Neural cell (in vitro differentiated cells): ENCODE data around the gene FUT6. TPM values are rescaled to one million over a fixed set of nuclear protein-coding genes. Genes with fewer than 3 reads are reported as not detected.

Source experiments
- H2AFZ ChIP-seq: fragments of 200-600, 300-800 bp; sonication (generic), shearing (Covaris generic); 2 replicates; pipeline ENCODE4 v1.6.0; 2014; ENCODE audit warnings: low read depth, mild to moderate bottlenecking, antibody characterized with exemption, low read length, moderate library complexity
- H3F3A ChIP-seq: fragments of 200-600 bp; shearing (Covaris generic); 2 replicates; pipeline ENCODE4 v1.6.1; 2016; ENCODE audit warnings: mild to moderate bottlenecking, moderate library complexity, mixed read lengths, antibody characterized with exemption, low read length; ENCODE audit not compliant: insufficient read depth, poor library complexity, severe bottlenecking
- H3K27ac ChIP-seq: fragments of 200-600, 300-800 bp; sonication (generic), shearing (Covaris generic); 2 replicates; pipeline ENCODE4 v1.5.1; 2014; ENCODE audit warnings: mild to moderate bottlenecking, low read length, moderate library complexity
- H3K27me3 ChIP-seq: fragments of 300-800, 200-600 bp; sonication (generic), shearing (Covaris generic); 2 replicates; pipeline ENCODE4 v1.6.0; 2014; ENCODE audit warnings: mild to moderate bottlenecking, low read depth, low read length, moderate library complexity; ENCODE audit not compliant: insufficient read depth
- H3K36me3 ChIP-seq: fragments of 300-800, 200-600 bp; sonication (generic), shearing (Covaris generic); 2 replicates; pipeline ENCODE4 v1.5.1; 2014; ENCODE audit warnings: mild to moderate bottlenecking, antibody characterized with exemption, low read length, moderate library complexity; ENCODE audit not compliant: insufficient read depth
- H3K4me2 ChIP-seq: fragments of 300-800, 200-600 bp; sonication (generic), shearing (Covaris generic); 2 replicates; pipeline ENCODE4 v1.6.0; 2014; ENCODE audit warnings: mild to moderate bottlenecking, low read length
- H3K4me3 ChIP-seq: fragments of 300-800, 200-600 bp; sonication (generic), shearing (Covaris generic); 2 replicates; pipeline ENCODE4 v1.5.1; 2014; ENCODE audit warnings: mild to moderate bottlenecking, low read length, moderate library complexity
- H3K79me2 ChIP-seq: fragments of 200-600 bp; shearing (Covaris generic); replicated peaks from 2 replicates; pipeline ENCODE4 v1.6.0; 2014; ENCODE audit warnings: mild to moderate bottlenecking, low read length, moderate library complexity; ENCODE audit not compliant: insufficient read depth
- H3K9ac ChIP-seq: fragments of 300-800, 200-600 bp; sonication (generic), shearing (Covaris generic); 2 replicates; pipeline ENCODE4 v1.6.1; 2016; ENCODE audit warnings: mild to moderate bottlenecking, low read length, mixed read lengths
- H3K9me2 ChIP-seq: fragments of 200-600 bp; shearing (Covaris generic); 2 replicates; pipeline ENCODE4 v1.6.1; 2016; ENCODE audit warnings: mild to moderate bottlenecking, low read length, mixed read lengths; ENCODE audit not compliant: insufficient read depth
- H3K9me3 ChIP-seq: fragments of 200-600, 300-800 bp; sonication (generic), shearing (Covaris generic); 2 replicates; pipeline ENCODE4 v1.6.1; 2016; ENCODE audit warnings: mild to moderate bottlenecking, mixed run types, low read length, moderate library complexity, mixed read lengths
- H4K20me1 ChIP-seq: fragments of 200-600 bp; shearing (Covaris generic); 2 replicates; pipeline ENCODE4 v1.6.1; 2016; ENCODE audit warnings: mild to moderate bottlenecking, mixed run types; ENCODE audit not compliant: insufficient read depth
- CTCF ChIP-seq: fragments of 450-650 bp; IDR thresholded peaks from 2 replicates; pipeline ENCODE4 v1.5.1; 2014; ENCODE audit warnings: antibody characterized with exemption, mild to moderate bottlenecking, moderate library complexity; ENCODE audit not compliant: poor library complexity, severe bottlenecking
- EP300 ChIP-seq: fragments of 450-650 bp; conservative IDR thresholded peaks from 2 replicates; pipeline ENCODE4 v1.6.1; 2014; ENCODE audit warnings: antibody characterized with exemption, mild to moderate bottlenecking, moderate library complexity; ENCODE audit not compliant: poor library complexity, severe bottlenecking
- EZH2 ChIP-seq: fragments of 200-600, 300-800 bp; shearing (Covaris generic), sonication (generic); IDR thresholded peaks from 2 replicates; pipeline ENCODE4 v1.6.1; 2014; ENCODE audit warnings: antibody characterized with exemption, low read length, borderline replicate concordance, mild to moderate bottlenecking; ENCODE audit not compliant: insufficient read depth, poor library complexity, severe bottlenecking
- MXI1 ChIP-seq: fragments of 450-650 bp; conservative IDR thresholded peaks from 2 replicates; pipeline ENCODE4 v1.6.1; 2014; ENCODE audit warnings: antibody characterized with exemption, mild to moderate bottlenecking; ENCODE audit not compliant: poor library complexity, severe bottlenecking
- POLR2AphosphoS5 ChIP-seq: IDR thresholded peaks from 2 replicates; pipeline ENCODE4 v1.6.1; 2012
- RAD21 ChIP-seq: fragments of 450-650 bp; conservative IDR thresholded peaks from 2 replicates; pipeline ENCODE4 v1.6.1; 2014; ENCODE audit warnings: antibody characterized with exemption, mild to moderate bottlenecking, moderate library complexity
- REST ChIP-seq: IDR thresholded peaks from 2 replicates; pipeline ENCODE4 v1.6.1; 2012; ENCODE audit warnings: borderline replicate concordance
- SMC3 ChIP-seq: fragments of 450-650 bp; conservative IDR thresholded peaks from 2 replicates; pipeline ENCODE4 v1.6.1; 2014; ENCODE audit warnings: antibody characterized with exemption, mild to moderate bottlenecking, moderate library complexity; ENCODE audit not compliant: poor library complexity
- TAF1 ChIP-seq: IDR thresholded peaks from 2 replicates; pipeline ENCODE4 v1.6.1; 2012; ENCODE audit warnings: low read depth
- polyA plus RNA-seq: library from polyadenylated mRNA; depleted of rRNA; stranded (reverse); fragments of >200 nt; gene quantifications from 2 replicates; pipeline ENCODE4 v1.2.3, GENCODE V29; 2014

Gene FUT6
- polyA plus RNA-seq, 1 donor from 2014 or later = not detected

DNA sequence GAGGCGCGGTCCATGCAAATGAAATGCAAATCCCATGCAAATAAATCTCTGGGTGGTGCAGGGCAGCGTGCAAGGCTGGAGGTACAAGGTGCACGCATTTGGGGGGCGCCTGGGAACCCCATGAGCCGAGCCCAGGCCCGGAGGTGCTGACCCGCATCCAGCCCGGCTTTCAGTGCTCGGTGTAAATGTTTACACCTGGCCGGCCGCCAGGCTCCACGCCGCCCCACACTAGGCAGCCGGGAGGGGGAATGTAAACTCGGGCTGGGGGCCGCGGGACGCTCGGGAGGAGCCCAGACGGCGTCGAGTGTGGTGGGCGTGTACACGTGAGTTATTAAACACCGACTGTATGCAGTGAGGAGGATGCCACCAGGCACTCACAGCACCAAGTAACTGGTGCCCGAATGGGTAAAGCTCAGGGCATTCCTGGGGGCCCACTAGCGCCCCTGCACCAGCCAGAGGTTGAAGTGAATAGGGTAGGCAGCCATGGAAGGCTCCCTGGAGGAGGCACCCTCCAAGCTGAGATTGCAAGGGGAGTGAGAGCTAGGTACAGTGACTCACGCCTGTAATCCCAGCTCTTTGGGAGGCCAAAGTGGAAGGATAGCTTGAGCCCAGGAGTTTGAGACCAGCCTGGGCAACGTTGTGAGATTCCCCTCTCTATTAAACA, 17.2 kb downstream of the FUT6 start:
- H3K9me3 ChIP-seq = no peaks in the 10 kb centered on the region
- no peak overlapping the region for H3K27ac ChIP-seq
- TF ChIP-seq EZH2 = no peak
- no peak for TF ChIP-seq MXI1
- no peak for TF ChIP-seq POLR2AphosphoS5
- no peaks in the 10 kb centered on the region for H3F3A ChIP-seq
- no peak overlapping the region for H3K9ac ChIP-seq
- no peak overlapping the region for H2AFZ ChIP-seq
- H3K4me2 ChIP-seq = no peak overlapping the region
- H3K27me3 ChIP-seq = no peaks in the 10 kb centered on the region
- H3K36me3 ChIP-seq = no peaks in the 10 kb centered on the region
- no peaks in the 10 kb centered on the region for H3K79me2 ChIP-seq
- H3K4me3 ChIP-seq = no peak overlapping the region
- no peaks in the 10 kb centered on the region for H4K20me1 ChIP-seq
- H3K9me2 ChIP-seq = no peaks in the 10 kb centered on the region

- Histone ChIP-seq H3K27me3 (no peaks in the 10 kb centered on the region), H3K4me3 (no peak overlapping the region), H3K9me2 (no peaks in the 10 kb centered on the region), H2AFZ (no peak overlapping the region), H3K79me2 (no peaks in the 10 kb centered on the region), H3K27ac (no peak overlapping the region), H3K9me3 (no peaks in the 10 kb centered on the region), H3K9ac (no peak overlapping the region), H3K36me3 (no peaks in the 10 kb centered on the region), H3F3A (no peaks in the 10 kb centered on the region), H3K4me2 (no peak overlapping the region), H4K20me1 (no peaks in the 10 kb centered on the region)
- TF ChIP-seq CTCF (no peak), RAD21 (no peak), EZH2 (no peak), MXI1 (no peak), TAF1 (no peak), POLR2AphosphoS5 (no peak), REST (no peak), EP300 (no peak), SMC3 (no peak)
These were observed 17.9 kb downstream of the FUT6 start for GRCh38 chr19:5821521-5822180.
